Measurements from ENCODE around the gene MYO15A.

The MYO15A gene

GRCh38 chr17:18136357-18136756 lies 27.8 kb downstream of the MYO15A start:
- Histone ChIP-seq H3K23ac (ENCODE audit: low read length in 2 of 2) (peak overlapping the region in 1 of 2 experiments; percentile 14), H3K9ac (ENCODE audit: low read length) (no peak overlapping the region), H3K4me3 (ENCODE audit: insufficient read depth in 1 of 2, low read depth in 1 of 2, low read length in 2 of 2) (no peak overlapping the region), H3K4ac (ENCODE audit: low read depth in 1 of 2, low read length in 2 of 2) (no peak overlapping the region), H3K27ac (ENCODE audit: low read length, poor library complexity, severe bottlenecking) (no peak overlapping the region), H3K4me1 (ENCODE audit: control insufficient read depth, insufficient read depth, low read depth, low read length) (peaks cover 6% of the 10 kb centered on the region), H3K36me3 (ENCODE audit: control insufficient read depth in 1 of 2, insufficient read depth in 2 of 2, low read depth in 1 of 2, low read length in 2 of 2) (no peaks in the 10 kb centered on the region), H3K14ac (ENCODE audit: low read length in 2 of 2) (peak overlapping the region in 1 of 2 experiments; percentile 28), H2BK120ac (ENCODE audit: low read depth, low read length) (no peak overlapping the region), H3K18ac (ENCODE audit: low read depth in 1 of 2, low read length in 2 of 2) (no peak overlapping the region), H3K79me1 (replicated peaks; ENCODE audit: low read length, poor library complexity, severe bottlenecking) (no peaks in the 10 kb centered on the region), H4K8ac (ENCODE audit: low read length) (no peak overlapping the region), H2BK5ac (ENCODE audit: low read depth, low read length, poor library complexity, severe bottlenecking) (no peak overlapping the region), H2BK12ac (ENCODE audit: low read length in 2 of 2) (no peak overlapping the region), H4K91ac (ENCODE audit: low read length) (no peak overlapping the region), H2AK5ac (ENCODE audit: low read length, severe bottlenecking) (no peak overlapping the region), H3K4me2 (ENCODE audit: low read length, poor library complexity, severe bottlenecking) (no peak overlapping the region), H2BK15ac (ENCODE audit: low read depth, poor library complexity, severe bottlenecking) (no peak overlapping the region), H3K27me3 (ENCODE audit: control insufficient read depth in 1 of 2, insufficient read depth in 1 of 2, low read length in 2 of 2) (peaks cover 17 to 44% of the 10 kb centered on the region in 2 experiments), H2AFZ (ENCODE audit: low read depth, low read length) (no peak overlapping the region), H3K9me3 (ENCODE audit: control insufficient read depth, low read length) (no peaks in the 10 kb centered on the region)
- WGBS: 76% methylated on average over 19 of the region's 19 CpGs
- DNase-seq: no peak

GRCh38 chr17:18138065-18138749 lies 29.7 kb downstream of the MYO15A start:
- Histone ChIP-seq H4K8ac (ENCODE audit: low read length) (no peak overlapping the region), H2BK15ac (ENCODE audit: low read depth, poor library complexity, severe bottlenecking) (no peak overlapping the region), H3K36me3 (ENCODE audit: control insufficient read depth in 1 of 2, insufficient read depth in 2 of 2, low read depth in 1 of 2, low read length in 2 of 2) (no peaks in the 10 kb centered on the region), H3K4me1 (ENCODE audit: control insufficient read depth, insufficient read depth, low read depth, low read length) (peaks cover 6% of the 10 kb centered on the region), H3K14ac (ENCODE audit: low read length in 2 of 2) (no peak overlapping the region), H2AFZ (ENCODE audit: low read depth, low read length) (no peak overlapping the region), H2BK12ac (ENCODE audit: low read length in 2 of 2) (no peak overlapping the region), H3K4ac (ENCODE audit: low read depth in 1 of 2, low read length in 2 of 2) (no peak overlapping the region), H3K27me3 (ENCODE audit: control insufficient read depth in 1 of 2, insufficient read depth in 1 of 2, low read length in 2 of 2) (peaks cover 20 to 31% of the 10 kb centered on the region in 2 experiments), H3K79me1 (replicated peaks; ENCODE audit: low read length, poor library complexity, severe bottlenecking) (no peaks in the 10 kb centered on the region), H3K27ac (ENCODE audit: low read length, poor library complexity, severe bottlenecking) (no peak overlapping the region), H2BK5ac (ENCODE audit: low read depth, low read length, poor library complexity, severe bottlenecking) (no peak overlapping the region), H4K91ac (ENCODE audit: low read length) (peak overlapping the region; percentile 7), H3K9ac (ENCODE audit: low read length) (no peak overlapping the region), H3K18ac (ENCODE audit: low read depth in 1 of 2, low read length in 2 of 2) (no peak overlapping the region), H3K4me2 (ENCODE audit: low read length, poor library complexity, severe bottlenecking) (no peak overlapping the region), H2AK5ac (ENCODE audit: low read length, severe bottlenecking) (no peak overlapping the region), H3K9me3 (ENCODE audit: control insufficient read depth, low read length) (no peaks in the 10 kb centered on the region), H2BK120ac (ENCODE audit: low read depth, low read length) (no peak overlapping the region), H3K4me3 (ENCODE audit: insufficient read depth in 1 of 2, low read depth in 1 of 2, low read length in 2 of 2) (no peak overlapping the region), H3K23ac (ENCODE audit: low read length in 2 of 2) (no peak overlapping the region)
- DNase-seq: no peak
- 87% methylated on average over 8 of the region's 8 CpGs for WGBS

GRCh38 chr17:18139092-18139491 lies 30.5 kb downstream of the MYO15A start:
- Histone ChIP-seq H2AK5ac (ENCODE audit: low read length, severe bottlenecking) (no peak overlapping the region), H2BK15ac (ENCODE audit: low read depth, poor library complexity, severe bottlenecking) (no peak overlapping the region), H2BK120ac (ENCODE audit: low read depth, low read length) (no peak overlapping the region), H3K27ac (ENCODE audit: low read length, poor library complexity, severe bottlenecking) (no peak overlapping the region), H3K4me3 (ENCODE audit: insufficient read depth in 1 of 2, low read depth in 1 of 2, low read length in 2 of 2) (no peak overlapping the region), H3K4me1 (ENCODE audit: control insufficient read depth, insufficient read depth, low read depth, low read length) (peaks cover 6% of the 10 kb centered on the region), H3K18ac (ENCODE audit: low read depth in 1 of 2, low read length in 2 of 2) (no peak overlapping the region), H2BK12ac (ENCODE audit: low read length in 2 of 2) (no peak overlapping the region), H3K4ac (ENCODE audit: low read depth in 1 of 2, low read length in 2 of 2) (no peak overlapping the region), H3K9ac (ENCODE audit: low read length) (no peak overlapping the region), H3K9me3 (ENCODE audit: control insufficient read depth, low read length) (no peaks in the 10 kb centered on the region), H3K27me3 (ENCODE audit: control insufficient read depth in 1 of 2, insufficient read depth in 1 of 2, low read length in 2 of 2) (peaks cover 25 to 36% of the 10 kb centered on the region in 2 experiments), H4K8ac (ENCODE audit: low read length) (no peak overlapping the region), H3K4me2 (ENCODE audit: low read length, poor library complexity, severe bottlenecking) (no peak overlapping the region), H3K36me3 (ENCODE audit: control insufficient read depth in 1 of 2, insufficient read depth in 2 of 2, low read depth in 1 of 2, low read length in 2 of 2) (no peaks in the 10 kb centered on the region), H2BK5ac (ENCODE audit: low read depth, low read length, poor library complexity, severe bottlenecking) (no peak overlapping the region), H2AFZ (ENCODE audit: low read depth, low read length) (no peak overlapping the region), H3K79me1 (replicated peaks; ENCODE audit: low read length, poor library complexity, severe bottlenecking) (no peaks in the 10 kb centered on the region), H3K14ac (ENCODE audit: low read length in 2 of 2) (no peak overlapping the region), H4K91ac (ENCODE audit: low read length) (no peak overlapping the region), H3K23ac (ENCODE audit: low read length in 2 of 2) (no peak overlapping the region)
- no peak for DNase-seq
- WGBS: 94% methylated on average over 2 of the region's 2 CpGs

GRCh38 chr17:18139498-18139897 lies 30.9 kb downstream of the MYO15A start:
- no peak overlapping the region for H3K4me2 ChIP-seq (ENCODE audit: low read length, poor library complexity, severe bottlenecking)
- H3K23ac ChIP-seq (ENCODE audit: low read length in 2 of 2): no peak overlapping the region
- no peak overlapping the region for H2BK15ac ChIP-seq (ENCODE audit: low read depth, poor library complexity, severe bottlenecking)
- H2BK120ac ChIP-seq (ENCODE audit: low read depth, low read length): no peak overlapping the region
- H3K27ac ChIP-seq (ENCODE audit: low read length, poor library complexity, severe bottlenecking): no peak overlapping the region
- peaks cover 6% of the 10 kb centered on the region for H3K4me1 ChIP-seq (ENCODE audit: control insufficient read depth, insufficient read depth, low read depth, low read length)
- H3K9me3 ChIP-seq (ENCODE audit: control insufficient read depth, low read length): no peaks in the 10 kb centered on the region
- H4K8ac ChIP-seq (ENCODE audit: low read length): no peak overlapping the region
- no peaks in the 10 kb centered on the region for H3K36me3 ChIP-seq (ENCODE audit: control insufficient read depth in 1 of 2, insufficient read depth in 2 of 2, low read depth in 1 of 2, low read length in 2 of 2)
- no peak overlapping the region for H3K18ac ChIP-seq (ENCODE audit: low read depth in 1 of 2, low read length in 2 of 2)
- WGBS: 89% methylated on average over 14 of the region's 14 CpGs
- no peak overlapping the region for H3K9ac ChIP-seq (ENCODE audit: low read length)
- no peak overlapping the region for H3K14ac ChIP-seq (ENCODE audit: low read length in 2 of 2)
- no peak overlapping the region for H3K4ac ChIP-seq (ENCODE audit: low read depth in 1 of 2, low read length in 2 of 2)
- peak overlapping the region; percentile 71 for H4K91ac ChIP-seq (ENCODE audit: low read length)
- no peak overlapping the region for H2BK12ac ChIP-seq (ENCODE audit: low read length in 2 of 2)
- no peak overlapping the region for H2BK5ac ChIP-seq (ENCODE audit: low read depth, low read length, poor library complexity, severe bottlenecking)
- no peak overlapping the region for H3K4me3 ChIP-seq (ENCODE audit: insufficient read depth in 1 of 2, low read depth in 1 of 2, low read length in 2 of 2)
- no peak for DNase-seq
- H2AK5ac ChIP-seq (ENCODE audit: low read length, severe bottlenecking): no peak overlapping the region
- H3K27me3 ChIP-seq (ENCODE audit: control insufficient read depth in 1 of 2, insufficient read depth in 1 of 2, low read length in 2 of 2): peaks cover 25 to 40% of the 10 kb centered on the region in 2 experiments
- H2AFZ ChIP-seq (ENCODE audit: low read depth, low read length): no peak overlapping the region
- no peaks in the 10 kb centered on the region for H3K79me1 ChIP-seq (replicated peaks; ENCODE audit: low read length, poor library complexity, severe bottlenecking)

Measured in mesenchymal stem cell (in vitro differentiated cells and primary cell).